Ovary (tissue), 3 donors: Measurements from ENCODE around the gene MAN2A1.

Experiments used
- EP300 ChIP-seq: sonication (generic); formaldehyde crosslinking; IDR thresholded peaks from one replicate; pipeline ENCODE4 v1.6.1; 2017; ENCODE audit warnings: antibody characterized with exemption
- TF ChIP-seq, protein P1 (sequence below), 3 donors: fragments of 450-650 bp in 2 of 3; fragments of 200-600 bp in 1 of 3; IDR thresholded peaks; one replicate each; pipeline versions ENCODE4 v1.5.1 to v1.8.0; 2016 to 2022; ENCODE audit warnings: antibody characterized with exemption in 3 of 3, mild to moderate bottlenecking in 1 of 3
- donor health status: DM: no; HTN: no; CAD: no.

- TF ChIP-seq, protein P1, sequence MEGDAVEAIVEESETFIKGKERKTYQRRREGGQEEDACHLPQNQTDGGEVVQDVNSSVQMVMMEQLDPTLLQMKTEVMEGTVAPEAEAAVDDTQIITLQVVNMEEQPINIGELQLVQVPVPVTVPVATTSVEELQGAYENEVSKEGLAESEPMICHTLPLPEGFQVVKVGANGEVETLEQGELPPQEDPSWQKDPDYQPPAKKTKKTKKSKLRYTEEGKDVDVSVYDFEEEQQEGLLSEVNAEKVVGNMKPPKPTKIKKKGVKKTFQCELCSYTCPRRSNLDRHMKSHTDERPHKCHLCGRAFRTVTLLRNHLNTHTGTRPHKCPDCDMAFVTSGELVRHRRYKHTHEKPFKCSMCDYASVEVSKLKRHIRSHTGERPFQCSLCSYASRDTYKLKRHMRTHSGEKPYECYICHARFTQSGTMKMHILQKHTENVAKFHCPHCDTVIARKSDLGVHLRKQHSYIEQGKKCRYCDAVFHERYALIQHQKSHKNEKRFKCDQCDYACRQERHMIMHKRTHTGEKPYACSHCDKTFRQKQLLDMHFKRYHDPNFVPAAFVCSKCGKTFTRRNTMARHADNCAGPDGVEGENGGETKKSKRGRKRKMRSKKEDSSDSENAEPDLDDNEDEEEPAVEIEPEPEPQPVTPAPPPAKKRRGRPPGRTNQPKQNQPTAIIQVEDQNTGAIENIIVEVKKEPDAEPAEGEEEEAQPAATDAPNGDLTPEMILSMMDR (IDR thresholded peaks at IDR 0.05): no peak
- no peak for TF ChIP-seq EP300
These were observed 14.7 kb downstream of the MAN2A1 start for GRCh38 chr5:109704282-109704952.
